Neuronal stem cell (in vitro differentiated cells): ENCODE data around the gene FAM200C.
A peak's percentile ranks its signal among the peaks of the same experiment; 100 is the strongest.

ENCODE experiments used
- DNase-seq: peaks from one replicate; pipeline ENCODE4 v3.0.0-alpha.2; 2013; ENCODE audit warnings: low spot score
- H2AFZ ChIP-seq: one replicate; pipeline ENCODE4 v1.6.1; 2013; ENCODE audit warnings: mild to moderate bottlenecking, low read length, inconsistent platforms
- H2AK5ac ChIP-seq: 2 replicates; pipeline ENCODE4 v1.6.1; 2013; ENCODE audit warnings: low read depth, mild to moderate bottlenecking, inconsistent platforms, low read length, moderate library complexity, mixed read lengths
- H2BK120ac ChIP-seq: 2 replicates; pipeline ENCODE4 v1.6.1; 2013; ENCODE audit warnings: low read depth, mild to moderate bottlenecking, inconsistent platforms, low read length, moderate library complexity, mixed read lengths
- H2BK12ac ChIP-seq: one replicate; pipeline ENCODE4 v1.6.1; 2013; ENCODE audit warnings: low read length, inconsistent platforms
- H2BK15ac ChIP-seq: 2 replicates; pipeline ENCODE4 v1.6.1; 2013; ENCODE audit warnings: mild to moderate bottlenecking, low read length, inconsistent platforms, mixed read lengths
- H2BK5ac ChIP-seq: one replicate; pipeline ENCODE4 v1.6.1; 2013; ENCODE audit warnings: inconsistent platforms, mild to moderate bottlenecking, low read length, moderate library complexity
- H3K14ac ChIP-seq: one replicate; pipeline ENCODE4 v1.6.1; 2013; ENCODE audit warnings: low read length, inconsistent platforms
- H3K18ac ChIP-seq: 2 replicates; pipeline ENCODE4 v1.6.1; 2013; ENCODE audit warnings: low read length, inconsistent platforms
- H3K23ac ChIP-seq: 2 replicates; pipeline ENCODE4 v1.6.1; 2013; ENCODE audit warnings: low read depth, mild to moderate bottlenecking, mixed read lengths, low read length, inconsistent platforms; ENCODE audit not compliant: poor library complexity
- H3K27ac ChIP-seq: replicated peaks from 3 replicates; pipeline ENCODE4 v1.5.1; 2013; ENCODE audit warnings: low read length, inconsistent platforms
- H3K27me3 ChIP-seq, 3 experiments: 2 replicates each; pipeline ENCODE4 v1.6.1; 2013; ENCODE audit warnings: low read length in 3 of 3, mild to moderate bottlenecking in 2 of 3, inconsistent platforms in 1 of 3, low read depth in 1 of 3, mixed read lengths in 1 of 3, moderate library complexity in 1 of 3; ENCODE audit not compliant: control insufficient read depth in 3 of 3, insufficient read depth in 3 of 3
- H3K36me3 ChIP-seq, 2 donors: replicated peaks in 1 of 2; 2 replicates each; pipeline ENCODE4 v1.6.1; 2013; ENCODE audit warnings: low read length in 2 of 2; ENCODE audit not compliant: control insufficient read depth in 2 of 2, insufficient read depth in 2 of 2
- H3K4ac ChIP-seq: 2 replicates; pipeline ENCODE4 v1.6.1; 2013; ENCODE audit warnings: inconsistent platforms, mild to moderate bottlenecking, low read length, moderate library complexity
- H3K4me1 ChIP-seq, 2 donors: 1 replicate in 1 of 2; 2 replicates in 1 of 2; pipeline ENCODE4 v1.6.1; 2013; ENCODE audit warnings: low read length in 2 of 2, low read depth in 1 of 2; ENCODE audit not compliant: control insufficient read depth in 2 of 2, insufficient read depth in 1 of 2
- H3K4me2 ChIP-seq: one replicate; pipeline ENCODE4 v1.6.1; 2013; ENCODE audit warnings: mild to moderate bottlenecking, low read length, inconsistent platforms; ENCODE audit not compliant: insufficient read depth, poor library complexity, severe bottlenecking
- H3K4me3 ChIP-seq, 2 donors: 2 replicates each; pipeline ENCODE4 v1.5.1; 2013; ENCODE audit warnings: low read length in 2 of 2, mild to moderate bottlenecking in 2 of 2, inconsistent platforms in 1 of 2, moderate library complexity in 1 of 2
- H3K79me1 ChIP-seq: one replicate; pipeline ENCODE4 v1.6.1; 2013; ENCODE audit warnings: low read depth, mild to moderate bottlenecking, inconsistent platforms, low read length, moderate library complexity
- H3K9ac ChIP-seq: one replicate; pipeline ENCODE4 v1.6.1; 2013; ENCODE audit warnings: mild to moderate bottlenecking, low read depth, low read length, inconsistent platforms; ENCODE audit not compliant: poor library complexity
- H3K9me3 ChIP-seq, 2 donors: replicated peaks in 1 of 2; 2 replicates each; pipeline versions ENCODE3 to v1.6.1; 2013; ENCODE audit warnings: low read length in 2 of 2, mild to moderate bottlenecking in 2 of 2, inconsistent platforms in 1 of 2, low read depth in 1 of 2, mixed read lengths in 1 of 2, moderate library complexity in 1 of 2; ENCODE audit not compliant: control insufficient read depth in 2 of 2, insufficient read depth in 1 of 2
- H4K8ac ChIP-seq: one replicate; pipeline ENCODE4 v1.6.1; 2013; ENCODE audit warnings: low read depth, mild to moderate bottlenecking, inconsistent platforms, low read length, moderate library complexity
- H4K91ac ChIP-seq: one replicate; pipeline ENCODE4 v1.6.1; 2013; ENCODE audit warnings: low read length, low read depth, mild to moderate bottlenecking, inconsistent platforms; ENCODE audit not compliant: poor library complexity
- WGBS, 2 donors: extraction: QIAGEN DNeasy Blood & Tissue Kit; methylation state at CpG; one replicate each; pipeline ENCODE4 v1.1.7; 2013; ENCODE audit warnings: missing lambda C conversion rate in 2 of 2, mixed read lengths in 1 of 2; ENCODE audit not compliant: insufficient read length in 2 of 2, insufficient replicate concordance in 1 of 2; ENCODE audit errors: extremely low coverage in 2 of 2; 5-methylcytosine and 5-hydroxymethylcytosine counted together

FAM200C gene

DNA sequence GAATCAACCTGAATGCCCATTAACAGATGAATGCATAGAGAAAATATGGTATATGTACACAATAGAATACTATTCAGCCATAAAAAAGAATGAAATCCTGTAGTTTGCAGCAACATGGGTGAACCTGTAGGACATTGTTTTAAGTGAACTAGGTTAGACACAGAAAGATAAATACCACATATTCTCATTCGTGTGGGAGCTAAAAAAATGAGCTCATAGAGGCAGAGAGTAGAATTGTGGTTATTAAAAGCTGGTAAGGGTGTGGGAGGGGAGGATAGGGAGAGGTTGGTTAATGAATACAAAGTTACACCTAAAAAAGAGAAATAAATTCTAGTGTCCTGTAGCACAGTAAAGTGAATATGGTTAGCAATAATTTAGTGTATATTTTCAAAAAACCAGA lies 45.3 kb upstream of the FAM200C start:
- WGBS, 2 donors: no CpG with 5 or more reads among the region's 1 CpG
- Histone ChIP-seq H2BK15ac (no peak overlapping the region), H2BK5ac (no peak overlapping the region), H4K91ac (no peak overlapping the region), H2BK120ac (no peak overlapping the region), H3K4ac (no peak overlapping the region), H3K14ac (no peak overlapping the region), H2AK5ac (no peak overlapping the region), H3K4me2 (no peak overlapping the region), H3K9me3 (no peaks in the 10 kb centered on the region), H3K27ac (no peak overlapping the region), H3K23ac (no peak overlapping the region), H3K18ac (no peak overlapping the region), H2BK12ac (no peak overlapping the region), H3K4me1 (peaks cover 4 to 5% of the 10 kb centered on the region in 2 donors), H3K9ac (no peak overlapping the region), H3K4me3 (no peak overlapping the region), H3K36me3 (no peaks in the 10 kb centered on the region), H4K8ac (no peak overlapping the region), H3K79me1 (no peaks in the 10 kb centered on the region), H3K27me3 (no peaks in the 10 kb centered on the region), H2AFZ (no peak overlapping the region)
- no peak for DNase-seq

DNA sequence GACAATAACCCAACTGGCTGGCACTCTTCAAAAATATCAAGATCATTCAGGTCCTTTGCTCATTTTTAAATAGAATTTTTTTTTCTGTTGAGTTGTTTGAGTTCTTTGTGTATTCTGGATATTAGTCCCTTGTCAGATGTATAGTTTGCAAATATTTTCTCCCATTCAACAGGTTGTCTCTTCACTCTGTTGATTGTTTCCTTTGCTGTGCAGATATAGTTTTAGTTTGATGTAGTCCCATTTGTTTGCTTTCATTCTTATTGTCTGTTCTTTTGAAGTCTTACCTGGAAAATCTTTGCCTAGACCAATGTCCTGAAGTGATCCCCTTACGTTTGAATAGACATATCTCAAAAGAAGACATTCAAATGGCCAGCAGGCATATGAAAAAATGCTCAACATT lies 44.6 kb upstream of the FAM200C start:
- DNase-seq: no peak
- H3K23ac ChIP-seq: no peak overlapping the region
- no peak overlapping the region for H3K9ac ChIP-seq
- no peak overlapping the region for H2AFZ ChIP-seq
- H3K27me3 ChIP-seq: no peaks in the 10 kb centered on the region
- no peak overlapping the region for H3K14ac ChIP-seq
- no peak overlapping the region for H3K4me3 ChIP-seq
- H3K4me2 ChIP-seq: no peak overlapping the region
- no peaks in the 10 kb centered on the region for H3K9me3 ChIP-seq
- no peak overlapping the region for H2BK12ac ChIP-seq
- H3K79me1 ChIP-seq: no peaks in the 10 kb centered on the region
- H2BK5ac ChIP-seq: no peak overlapping the region
- H2BK15ac ChIP-seq: no peak overlapping the region
- no peak overlapping the region for H4K91ac ChIP-seq
- H2AK5ac ChIP-seq: no peak overlapping the region
- no CpG with 5 or more reads among the region's 1 CpG for WGBS, 2 donors
- H3K36me3 ChIP-seq: no peaks in the 10 kb centered on the region
- H3K27ac ChIP-seq: no peak overlapping the region
- no peak overlapping the region for H4K8ac ChIP-seq
- no peak overlapping the region for H3K18ac ChIP-seq
- no peak overlapping the region for H2BK120ac ChIP-seq
- peaks cover 4 to 5% of the 10 kb centered on the region in 2 donors for H3K4me1 ChIP-seq
- no peak overlapping the region for H3K4ac ChIP-seq

DNA sequence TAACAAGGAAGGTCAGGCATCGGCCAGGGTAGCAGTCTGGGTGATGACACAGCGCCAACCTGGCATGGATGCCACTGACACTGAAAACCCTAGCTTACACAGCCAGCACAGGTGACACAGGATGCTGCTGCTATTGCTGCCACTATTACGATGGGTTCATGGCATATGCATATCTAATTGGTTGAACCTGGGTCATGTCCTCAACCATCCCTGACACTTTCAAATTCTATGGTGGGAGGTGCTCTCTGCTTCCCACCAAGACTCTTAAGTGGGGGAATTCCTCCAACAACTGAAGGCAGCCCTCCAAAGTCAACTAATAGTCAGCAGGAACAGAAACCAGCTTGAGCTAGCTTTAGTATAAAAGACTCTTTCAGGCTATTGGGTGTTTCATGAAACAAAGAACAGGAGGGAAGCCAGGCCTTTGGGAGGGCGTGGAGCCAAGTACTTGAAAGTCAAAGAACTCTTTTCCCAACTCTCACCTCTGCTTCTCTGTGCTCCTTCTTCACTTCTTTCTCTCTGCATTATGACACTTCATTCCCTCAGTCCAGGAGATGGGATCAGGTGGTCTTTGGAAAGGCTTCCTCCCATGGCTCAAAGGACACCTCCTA lies 43.1 kb upstream of the FAM200C start:
- no peak overlapping the region for H4K8ac ChIP-seq

DNA sequence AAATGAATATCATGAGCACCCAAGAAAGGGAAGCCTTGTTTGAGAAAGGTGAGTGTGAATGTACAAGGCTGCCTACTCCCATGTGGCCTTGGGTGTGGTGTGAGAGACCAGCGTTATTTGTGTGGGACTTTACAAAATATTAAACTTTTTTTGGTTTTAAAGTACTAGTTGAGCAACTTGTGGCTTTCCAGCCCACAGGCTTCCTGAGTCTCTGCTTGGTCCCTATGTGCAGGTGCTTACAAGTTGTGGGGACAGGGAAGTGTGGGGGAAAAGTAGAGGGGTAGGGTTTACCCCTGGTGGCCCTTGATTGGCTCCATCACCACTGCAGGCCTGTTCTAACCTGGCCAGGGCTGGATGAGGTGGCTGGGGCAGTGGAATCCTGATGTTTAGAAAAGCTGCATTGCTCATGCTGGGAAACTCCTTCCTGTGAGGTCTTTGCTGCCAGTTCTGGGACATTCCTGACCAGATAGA lies 41.5 kb upstream of the FAM200C start:
- no peaks in the 10 kb centered on the region for H3K36me3 ChIP-seq
- no peak overlapping the region for H3K4me3 ChIP-seq
- no peak overlapping the region for H3K14ac ChIP-seq
- no peak overlapping the region for H2AK5ac ChIP-seq
- DNase-seq: no peak
- H2BK15ac ChIP-seq: no peak overlapping the region
- H3K4me1 ChIP-seq: peaks cover 5 to 6% of the 10 kb centered on the region in 2 donors
- H2AFZ ChIP-seq: no peak overlapping the region
- no peaks in the 10 kb centered on the region for H3K9me3 ChIP-seq
- H2BK5ac ChIP-seq: no peak overlapping the region
- no peak overlapping the region for H3K9ac ChIP-seq
- no peak overlapping the region for H4K91ac ChIP-seq
- H3K4me2 ChIP-seq: no peak overlapping the region
- no peaks in the 10 kb centered on the region for H3K27me3 ChIP-seq
- no peak overlapping the region for H2BK12ac ChIP-seq
- no peak overlapping the region for H3K4ac ChIP-seq
- H4K8ac ChIP-seq: no peak overlapping the region
- H2BK120ac ChIP-seq: no peak overlapping the region
- H3K79me1 ChIP-seq: no peaks in the 10 kb centered on the region
- no CpG with 5 or more reads among the region's 1 CpG for WGBS, 2 donors
- peak overlapping the region; percentile 9 for H3K18ac ChIP-seq
- no peak overlapping the region for H3K23ac ChIP-seq
- no peak overlapping the region for H3K27ac ChIP-seq

More for the DNA sequence above, 43.1 kb upstream of the FAM200C start:
- H2AK5ac ChIP-seq: no peak overlapping the region
- DNase-seq: no peak
- H3K23ac ChIP-seq: no peak overlapping the region
- H3K79me1 ChIP-seq: no peaks in the 10 kb centered on the region
- no peak overlapping the region for H2BK5ac ChIP-seq
- H4K91ac ChIP-seq: no peak overlapping the region
- H3K4me1 ChIP-seq: peaks cover 5 to 6% of the 10 kb centered on the region in 2 donors
- no peak overlapping the region for H3K14ac ChIP-seq
- no peak overlapping the region for H3K9ac ChIP-seq
- no peaks in the 10 kb centered on the region for H3K9me3 ChIP-seq
- no CpG with 5 or more reads among the region's 4 CpGs for WGBS, 2 donors
- H3K18ac ChIP-seq: no peak overlapping the region
- no peak overlapping the region for H3K4ac ChIP-seq
- H3K4me3 ChIP-seq: no peak overlapping the region
- no peaks in the 10 kb centered on the region for H3K36me3 ChIP-seq
- no peak overlapping the region for H3K4me2 ChIP-seq
- H2AFZ ChIP-seq: peak overlapping the region; percentile 70
- H2BK12ac ChIP-seq: no peak overlapping the region
- no peak overlapping the region for H2BK15ac ChIP-seq
- no peak overlapping the region for H2BK120ac ChIP-seq
- no peak overlapping the region for H3K27ac ChIP-seq
- no peaks in the 10 kb centered on the region for H3K27me3 ChIP-seq
